Measurements from ENCODE around the gene IMPDH2. TPM values are rescaled to one million over a fixed set of nuclear protein-coding genes. Genes with fewer than 3 reads are reported as not detected.

The IMPDH2 gene
- total and polyA plus RNA-seq, 2 donors (not counting 1 experiment from before 2014, with no cell fraction given): 187 to 448 TPM

- Histone ChIP-seq H3K4me1 (ENCODE audit: control insufficient read depth, extremely low read depth, insufficient read depth, low read length) (peaks cover 12% of the 10 kb centered on the region), H3K36me3 (ENCODE audit: control insufficient read depth, insufficient read depth, low read length) (peaks cover 2% of the 10 kb centered on the region), H3K4me3 (replicated peaks in 1 of 4; ENCODE audit: control extremely low read depth in 1 of 4, insufficient read depth in 1 of 4, low read depth in 3 of 4, low read length in 4 of 4) (peak overlapping the region; percentile 50 to 85 (median 78)), H3K27me3 (ENCODE audit: control insufficient read depth, insufficient read depth, low read length) (no peaks in the 10 kb centered on the region), H3K79me2 (ENCODE audit: control insufficient read depth, insufficient read depth, low read length) (peaks cover 25% of the 10 kb centered on the region), H3K9me3 (ENCODE audit: control insufficient read depth, insufficient read depth, low read depth, low read length) (no peaks in the 10 kb centered on the region), H3K27ac (ENCODE audit: insufficient read depth, low read length) (peak overlapping the region; percentile 94), H3K9ac (ENCODE audit: insufficient read depth, low read length) (peak overlapping the region; percentile 92), H4K20me1 (ENCODE audit: control insufficient read depth, extremely low read depth, insufficient read depth, low read length) (no peaks in the 10 kb centered on the region), H3K4me2 (ENCODE audit: extremely low read depth, insufficient read depth, low read length) (peak overlapping the region; percentile 69), H2AFZ (ENCODE audit: low read length) (peak overlapping the region; percentile 60)
- no peak for TF ChIP-seq CTCF (conservative IDR thresholded peaks at IDR 0.05 in 1 of 2, IDR thresholded peaks at IDR 0.05 in 1 of 2; ENCODE audit: low read depth in 1 of 2, low read length in 2 of 2)
- no peak for TF ChIP-seq EZH2 (IDR thresholded peaks at IDR 0.05; ENCODE audit: low read length, missing control alignments)
- peak in 1 of 2 donors; percentile 17 for DNase-seq (ENCODE audit: low read depth in 2 of 2)
Observed at GRCh38 chr3:48989126-48989795, 39.9 kb downstream of the IMPDH2 start.

GRCh38 chr3:48985831-48986376, 43.3 kb downstream of the IMPDH2 start:
- Histone ChIP-seq H3K79me2 (ENCODE audit: control insufficient read depth, insufficient read depth, low read length) (peaks cover 7% of the 10 kb centered on the region), H3K4me3 (replicated peaks in 1 of 4; ENCODE audit: control extremely low read depth in 1 of 4, insufficient read depth in 1 of 4, low read depth in 3 of 4, low read length in 4 of 4) (no peak overlapping the region), H2AFZ (ENCODE audit: low read length) (no peak overlapping the region), H3K36me3 (ENCODE audit: control insufficient read depth, insufficient read depth, low read length) (peaks cover 2% of the 10 kb centered on the region), H3K4me1 (ENCODE audit: control insufficient read depth, extremely low read depth, insufficient read depth, low read length) (peaks cover 5% of the 10 kb centered on the region), H3K4me2 (ENCODE audit: extremely low read depth, insufficient read depth, low read length) (no peak overlapping the region), H3K9me3 (ENCODE audit: control insufficient read depth, insufficient read depth, low read depth, low read length) (no peaks in the 10 kb centered on the region), H4K20me1 (ENCODE audit: control insufficient read depth, extremely low read depth, insufficient read depth, low read length) (no peaks in the 10 kb centered on the region), H3K27me3 (ENCODE audit: control insufficient read depth, insufficient read depth, low read length) (no peaks in the 10 kb centered on the region), H3K9ac (ENCODE audit: insufficient read depth, low read length) (no peak overlapping the region), H3K27ac (ENCODE audit: insufficient read depth, low read length) (no peak overlapping the region)
- DNase-seq (ENCODE audit: low read depth in 2 of 2): no peak
- TF ChIP-seq EZH2 (IDR thresholded peaks at IDR 0.05; ENCODE audit: low read length, missing control alignments) (no peak), CTCF (conservative IDR thresholded peaks at IDR 0.05 in 1 of 2, IDR thresholded peaks at IDR 0.05 in 1 of 2; ENCODE audit: low read depth in 1 of 2, low read length in 2 of 2) (no peak)

GRCh38 chr3:48984663-48985062, 44.5 kb downstream of the IMPDH2 start:
- H3K27me3 ChIP-seq (ENCODE audit: control insufficient read depth, insufficient read depth, low read length): no peaks in the 10 kb centered on the region
- peaks cover 4% of the 10 kb centered on the region for H3K4me1 ChIP-seq (ENCODE audit: control insufficient read depth, extremely low read depth, insufficient read depth, low read length)
- H3K4me3 ChIP-seq (replicated peaks in 1 of 4; ENCODE audit: control extremely low read depth in 1 of 4, insufficient read depth in 1 of 4, low read depth in 3 of 4, low read length in 4 of 4): no peak overlapping the region
- no peaks in the 10 kb centered on the region for H4K20me1 ChIP-seq (ENCODE audit: control insufficient read depth, extremely low read depth, insufficient read depth, low read length)
- TF ChIP-seq EZH2 (IDR thresholded peaks at IDR 0.05; ENCODE audit: low read length, missing control alignments) (no peak), CTCF (conservative IDR thresholded peaks at IDR 0.05 in 1 of 2, IDR thresholded peaks at IDR 0.05 in 1 of 2; ENCODE audit: low read depth in 1 of 2, low read length in 2 of 2) (no peak)
- DNase-seq (ENCODE audit: low read depth in 2 of 2): no peak
- no peak overlapping the region for H3K9ac ChIP-seq (ENCODE audit: insufficient read depth, low read length)
- H2AFZ ChIP-seq (ENCODE audit: low read length): no peak overlapping the region
- peaks cover 5% of the 10 kb centered on the region for H3K36me3 ChIP-seq (ENCODE audit: control insufficient read depth, insufficient read depth, low read length)
- H3K9me3 ChIP-seq (ENCODE audit: control insufficient read depth, insufficient read depth, low read depth, low read length): no peaks in the 10 kb centered on the region
- no peak overlapping the region for H3K27ac ChIP-seq (ENCODE audit: insufficient read depth, low read length)
- no peak overlapping the region for H3K4me2 ChIP-seq (ENCODE audit: extremely low read depth, insufficient read depth, low read length)
- H3K79me2 ChIP-seq (ENCODE audit: control insufficient read depth, insufficient read depth, low read length): no peaks in the 10 kb centered on the region
